Effector CD8-positive, alpha-beta T cell (primary cell): Measurements from ENCODE around the gene BTG4.

Experiments used
- DNase-seq: peaks from one replicate; lab custom pipeline; 2025; lab: John Stamatoyannopoulos, UW

The BTG4 gene

GRCh38 chr11:111537336-111537860 lies 25.2 kb upstream of the BTG4 start:
- no peak for DNase-seq

GRCh38 chr11:111535281-111535680 lies 23.1 kb upstream of the BTG4 start:
- DNase-seq, result no peak

- no peak for DNase-seq
Observed at GRCh38 chr11:111532365-111532709, 20.2 kb upstream of the BTG4 start.

- no peak for DNase-seq
Observed at GRCh38 chr11:111531687-111532364, 19.6 kb upstream of the BTG4 start.

- DNase-seq, result no peak
Observed at GRCh38 chr11:111531136-111531535, 18.9 kb upstream of the BTG4 start.

- no peak for DNase-seq
Observed at GRCh38 chr11:111530091-111530490, 17.9 kb upstream of the BTG4 start.

GRCh38 chr11:111528557-111528956 lies 16.4 kb upstream of the BTG4 start:
- no peak for DNase-seq

- no peak for DNase-seq
Observed at GRCh38 chr11:111527279-111527678, 15.1 kb upstream of the BTG4 start.

- no peak for DNase-seq
Observed at GRCh38 chr11:111526501-111526900, 14.3 kb upstream of the BTG4 start.

- no peak for DNase-seq
Observed at GRCh38 chr11:111525456-111525855, 13.3 kb upstream of the BTG4 start.

GRCh38 chr11:111524056-111524455 lies 11.9 kb upstream of the BTG4 start:
- no peak for DNase-seq

GRCh38 chr11:111523343-111523742 lies 11.2 kb upstream of the BTG4 start:
- DNase-seq, result no peak

- DNase-seq, result no peak
Observed at GRCh38 chr11:111522426-111522825, 10.2 kb upstream of the BTG4 start.

- no peak for DNase-seq
Observed at GRCh38 chr11:111521135-111521534, 8.9 kb upstream of the BTG4 start.

GRCh38 chr11:111520560-111520959 lies 8.4 kb upstream of the BTG4 start:
- DNase-seq, result no peak

- DNase-seq, result no peak
Observed at GRCh38 chr11:111518668-111519067, 6.5 kb upstream of the BTG4 start.

- no peak for DNase-seq
Observed at GRCh38 chr11:111515591-111515990, 3.4 kb upstream of the BTG4 start.

- no peak for DNase-seq
Observed at GRCh38 chr11:111514216-111515031, 2.2 kb upstream of the BTG4 start, which contains the start of gene HOATZ. Gene HOATZ (plus strand): TSS chr11:111514778. CDS start chr11:111514785, 7 bp downstream.

- DNase-seq, result no peak
Observed at GRCh38 chr11:111513240-111513605, 1.0 kb upstream of the BTG4 start.

- DNase-seq, result no peak
Observed at GRCh38 chr11:111510311-111510710, 1.9 kb downstream of the BTG4 start.

GRCh38 chr11:111502611-111503010 lies 9.6 kb downstream of the BTG4 start:
- DNase-seq, result no peak

- no peak for DNase-seq
Observed at GRCh38 chr11:111500481-111500880, 11.7 kb downstream of the BTG4 start.

GRCh38 chr11:111499483-111499882 lies 12.7 kb downstream of the BTG4 start:
- DNase-seq, result no peak
